Rectal smooth muscle tissue (tissue), 1 donor: ENCODE measurements around the gene KDELR3.

Experiments used
- H3K27ac ChIP-seq: one replicate; pipeline ENCODE4 v1.7.0; 2013; ENCODE audit warnings: low read depth, low read length, inconsistent platforms
- H3K27me3 ChIP-seq: one replicate; pipeline ENCODE4 v1.7.0; 2013; ENCODE audit warnings: low read length; ENCODE audit not compliant: control insufficient read depth, insufficient read depth
- H3K36me3 ChIP-seq: one replicate; pipeline ENCODE4 v1.7.0; 2013; ENCODE audit warnings: low read length; ENCODE audit not compliant: control insufficient read depth, insufficient read depth
- H3K4me1 ChIP-seq: one replicate; pipeline ENCODE4 v1.7.0; 2013; ENCODE audit warnings: low read length; ENCODE audit not compliant: control insufficient read depth, insufficient read depth
- H3K4me3 ChIP-seq: one replicate; pipeline ENCODE4 v1.7.0; 2013; ENCODE audit warnings: low read length
- H3K9ac ChIP-seq: one replicate; pipeline ENCODE4 v1.7.0; 2013; ENCODE audit warnings: low read length

The KDELR3 gene

GRCh38 chr22:38524429-38524828 lies 56.5 kb downstream of the KDELR3 start:
- Histone ChIP-seq H3K4me1 (no peaks in the 10 kb centered on the region), H3K9ac (no peak overlapping the region), H3K4me3 (no peak overlapping the region), H3K27me3 (no peaks in the 10 kb centered on the region), H3K36me3 (no peaks in the 10 kb centered on the region), H3K27ac (no peak overlapping the region)

GRCh38 chr22:38531251-38531938 lies 63.5 kb downstream of the KDELR3 start:
- Histone ChIP-seq H3K4me3 (no peak overlapping the region), H3K36me3 (no peaks in the 10 kb centered on the region), H3K27ac (no peak overlapping the region)

More at GRCh38 chr22:38531251-38531938, 63.5 kb downstream of the KDELR3 start:
- no peaks in the 10 kb centered on the region for H3K4me1 ChIP-seq
- no peaks in the 10 kb centered on the region for H3K27me3 ChIP-seq
- no peak overlapping the region for H3K9ac ChIP-seq
